ENCODE measurements around the gene DNAH6. TPM values are rescaled to one million over a fixed set of nuclear protein-coding genes. Genes with fewer than 3 reads are reported as not detected.
A peak's percentile ranks its signal among the peaks of the same experiment; 100 is the strongest.

DNAH6 gene
- total RNA-seq, 1 experiment from 2014 or later, result not detected

- ChIA-PET CTCF (interaction anchor here (0.9 kb wide), 1 partner anchor 61 kb away, joined by 4 read pairs; no protein-coding TSS in a partner anchor), POLR2A (ENCODE audit: unreplicated experiment) (no interaction called here)
- Histone ChIP-seq H3K4me1 (ENCODE audit: insufficient read depth, low read length) (peaks cover 18% of the 10 kb centered on the region), H3K4me2 (ENCODE audit: low read length) (peak overlapping the region; percentile 52), H3K27ac (ENCODE audit: low read length) (peak overlapping the region; percentile 77), H3K79me2 (ENCODE audit: low read length) (no peaks in the 10 kb centered on the region), H3K9me2 (replicated peaks; ENCODE audit: low read length) (no peaks in the 10 kb centered on the region), H2AFZ (ENCODE audit: low read length) (no peak overlapping the region; the same call in 1 of the 2 replicates), H3K27me3 (ENCODE audit: low read length) (no peaks in the 10 kb centered on the region), H4K20me1 (ENCODE audit: low read length) (no peaks in the 10 kb centered on the region), H3F3A (ENCODE audit: low read length, unreplicated experiment) (no peaks in the 10 kb centered on the region), H3K4me3 (ENCODE audit: low read length) (no peak overlapping the region), H3K9me3 (ENCODE audit: low read length) (no peaks in the 10 kb centered on the region), H3K9ac (ENCODE audit: low read length) (peak overlapping the region; percentile 24; the same call in 1 of the 2 replicates), H3K36me3 (ENCODE audit: low read depth, low read length) (no peaks in the 10 kb centered on the region)
- peak; percentile 80 for DNase-seq
- BruUV-seq (replicated peaks), result no TSS peak
- no peak for TF ChIP-seq CTCF (conservative IDR thresholded peaks at IDR 0.05; ENCODE audit: low read depth, low read length)
- intact Hi-C loops (cut with micrococcal nuclease), result loop anchor here (10.0 kb wide), 1 partner anchor 801 kb away; no protein-coding TSS in a partner anchor
- ATAC-seq, result peak; percentile 76
Observed at GRCh38 chr2:84493514-84493913, 22.8 kb upstream of the DNAH6 start.

GRCh38 chr2:84494070-84494469 is 22.2 kb upstream of the DNAH6 start:
- H3K27me3 ChIP-seq (ENCODE audit: low read length), result no peaks in the 10 kb centered on the region
- no peaks in the 10 kb centered on the region for H3K79me2 ChIP-seq (ENCODE audit: low read length)
- ChIA-PET POLR2A (ENCODE audit: unreplicated experiment) (no interaction called here), CTCF (interaction anchor here (0.9 kb wide), 1 partner anchor 61 kb away, joined by 4 read pairs; no protein-coding TSS in a partner anchor)
- H3F3A ChIP-seq (ENCODE audit: low read length, unreplicated experiment), result no peaks in the 10 kb centered on the region
- intact Hi-C loops (cut with micrococcal nuclease), result loop anchor here (1.0 to 10.0 kb wide), 3 partner anchors 371 to 801 kb away; no protein-coding TSS in a partner anchor
- no TSS peak for BruUV-seq (replicated peaks)
- peak overlapping the region; percentile 77 for H3K27ac ChIP-seq (ENCODE audit: low read length)
- TF ChIP-seq EZH2phosphoT487 (IDR thresholded peaks at IDR 0.05; ENCODE audit: borderline replicate concordance, low read length) (no peak), EZH2 (IDR thresholded peaks at IDR 0.05; ENCODE audit: low read length, unreplicated experiment) (no peak), CTCF (conservative IDR thresholded peaks at IDR 0.05; ENCODE audit: low read depth, low read length) (no peak)
- no peaks in the 10 kb centered on the region for H3K36me3 ChIP-seq (ENCODE audit: low read depth, low read length)
- H3K4me1 ChIP-seq (ENCODE audit: insufficient read depth, low read length), result peaks cover 18% of the 10 kb centered on the region
- H3K9ac ChIP-seq (ENCODE audit: low read length), result peak overlapping the region; percentile 24; the same call in 1 of the 2 replicates
- peak overlapping the region; percentile 48; the same call in 1 of the 2 replicates for H2AFZ ChIP-seq (ENCODE audit: low read length)
- H3K4me3 ChIP-seq (ENCODE audit: low read length), result no peak overlapping the region
- peak; percentile 75 for ATAC-seq
- peak; percentile 64 for DNase-seq
- H4K20me1 ChIP-seq (ENCODE audit: low read length), result no peaks in the 10 kb centered on the region
- no peaks in the 10 kb centered on the region for H3K9me3 ChIP-seq (ENCODE audit: low read length)
- H3K9me2 ChIP-seq (replicated peaks; ENCODE audit: low read length), result no peaks in the 10 kb centered on the region
- peak overlapping the region; percentile 52 for H3K4me2 ChIP-seq (ENCODE audit: low read length)

GRCh38 chr2:84495539-84496146 is 20.7 kb upstream of the DNAH6 start:
- no peaks in the 10 kb centered on the region for H3K79me2 ChIP-seq (ENCODE audit: low read length)
- no TSS peak for BruUV-seq (replicated peaks)
- ATAC-seq (peak; percentile 74), DNase-seq (peak; percentile 72)
- H3K9me3 ChIP-seq (ENCODE audit: low read length), result no peaks in the 10 kb centered on the region
- ChIA-PET CTCF (no interaction called here), POLR2A (ENCODE audit: unreplicated experiment) (no interaction called here)
- H3F3A ChIP-seq (ENCODE audit: low read length, unreplicated experiment), result no peaks in the 10 kb centered on the region
- intact Hi-C loops (cut with micrococcal nuclease), result loop anchor here (1.0 to 10.0 kb wide), 4 partner anchors 136 to 799 kb away; no protein-coding TSS in a partner anchor
- H2AFZ ChIP-seq (ENCODE audit: low read length), result 0 out of 2 replicates have a peak overlapping the region, but pooled peaks have one; percentile 3
- H3K4me3 ChIP-seq (ENCODE audit: low read length), result no peak overlapping the region
- TF ChIP-seq CTCF (conservative IDR thresholded peaks at IDR 0.05; ENCODE audit: low read depth, low read length) (peak; percentile 77), EZH2phosphoT487 (IDR thresholded peaks at IDR 0.05; ENCODE audit: borderline replicate concordance, low read length) (no peak)
- no peaks in the 10 kb centered on the region for H3K9me2 ChIP-seq (replicated peaks; ENCODE audit: low read length)
- no peaks in the 10 kb centered on the region for H3K36me3 ChIP-seq (ENCODE audit: low read depth, low read length)
- peaks cover 18% of the 10 kb centered on the region for H3K4me1 ChIP-seq (ENCODE audit: insufficient read depth, low read length)
- H4K20me1 ChIP-seq (ENCODE audit: low read length), result no peaks in the 10 kb centered on the region
- no peak overlapping the region for H3K4me2 ChIP-seq (ENCODE audit: low read length)
- no peaks in the 10 kb centered on the region for H3K27me3 ChIP-seq (ENCODE audit: low read length)
- no peak overlapping the region for H3K27ac ChIP-seq (ENCODE audit: low read length)
- H3K9ac ChIP-seq (ENCODE audit: low read length), result no peak overlapping the region
